ENCODE measurements around the gene RNF40. TPM values are rescaled to one million over a fixed set of nuclear protein-coding genes. Genes with fewer than 3 reads are reported as not detected.

Gene RNF40
- total RNA-seq, 1 experiment from 2014 or later, result 85.0 TPM

DNA sequence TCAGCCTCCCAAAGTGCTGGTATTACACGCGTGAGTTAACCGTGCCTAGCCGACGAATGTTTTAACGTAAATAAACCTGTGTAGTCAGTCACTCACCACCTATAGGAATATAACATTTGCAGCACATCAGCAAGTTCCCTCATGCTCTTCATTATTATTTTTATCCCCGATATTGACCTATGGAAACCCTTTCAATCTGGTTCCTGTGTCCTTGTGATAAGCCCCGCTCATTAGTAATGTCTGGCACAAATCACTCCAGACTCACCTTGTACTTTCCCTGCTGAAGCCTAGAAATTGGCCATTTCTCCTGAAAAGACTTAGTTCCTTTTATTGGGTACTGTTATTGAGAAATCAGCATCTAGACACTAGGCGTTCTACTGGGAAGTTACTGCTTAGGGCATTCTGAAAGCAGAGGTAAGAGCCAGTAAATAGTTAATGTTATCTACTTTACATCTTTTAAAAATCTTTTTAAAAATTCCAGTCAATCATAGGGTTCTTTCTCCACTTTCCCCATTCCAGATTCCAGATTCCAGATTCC, 15.4 kb upstream of the RNF40 start:
- Mint-ChIP-seq H3K9me3 (ENCODE audit: unreplicated experiment) (no peaks in the 10 kb centered on the region), H3K4me3 (ENCODE audit: unreplicated experiment) (no peak overlapping the region), H3K4me1 (ENCODE audit: insufficient read depth, unreplicated experiment) (peaks cover 36% of the 10 kb centered on the region), H3K36me3 (ENCODE audit: insufficient read depth, unreplicated experiment) (peaks cover 75% of the 10 kb centered on the region), H3K27ac (ENCODE audit: low read depth, unreplicated experiment) (peak overlapping the region; percentile 86), H3K27me3 (ENCODE audit: insufficient read depth, unreplicated experiment) (no peaks in the 10 kb centered on the region)
- no peak for DNase-seq (ENCODE audit: unreplicated experiment)
- ChIA-PET CTCF (interaction anchor here (1.2 kb wide), 1 partner anchor 24 kb away, joined by 4 read pairs; no protein-coding TSS in a partner anchor), POLR2A (interaction anchor here (0.8 to 5.1 kb wide), 9 partner anchors 13 to 820 kb away, joined by 3 to 55 read pairs (median 7); partner anchors contain the start of genes FBRS, KCTD13 and ZNF689)
- no TSS peak for BruUV-seq (replicated peaks)
- intact Hi-C loops (cut with micrococcal nuclease), result no loop called here
- TF ChIP-seq, protein P1, sequence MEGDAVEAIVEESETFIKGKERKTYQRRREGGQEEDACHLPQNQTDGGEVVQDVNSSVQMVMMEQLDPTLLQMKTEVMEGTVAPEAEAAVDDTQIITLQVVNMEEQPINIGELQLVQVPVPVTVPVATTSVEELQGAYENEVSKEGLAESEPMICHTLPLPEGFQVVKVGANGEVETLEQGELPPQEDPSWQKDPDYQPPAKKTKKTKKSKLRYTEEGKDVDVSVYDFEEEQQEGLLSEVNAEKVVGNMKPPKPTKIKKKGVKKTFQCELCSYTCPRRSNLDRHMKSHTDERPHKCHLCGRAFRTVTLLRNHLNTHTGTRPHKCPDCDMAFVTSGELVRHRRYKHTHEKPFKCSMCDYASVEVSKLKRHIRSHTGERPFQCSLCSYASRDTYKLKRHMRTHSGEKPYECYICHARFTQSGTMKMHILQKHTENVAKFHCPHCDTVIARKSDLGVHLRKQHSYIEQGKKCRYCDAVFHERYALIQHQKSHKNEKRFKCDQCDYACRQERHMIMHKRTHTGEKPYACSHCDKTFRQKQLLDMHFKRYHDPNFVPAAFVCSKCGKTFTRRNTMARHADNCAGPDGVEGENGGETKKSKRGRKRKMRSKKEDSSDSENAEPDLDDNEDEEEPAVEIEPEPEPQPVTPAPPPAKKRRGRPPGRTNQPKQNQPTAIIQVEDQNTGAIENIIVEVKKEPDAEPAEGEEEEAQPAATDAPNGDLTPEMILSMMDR (IDR thresholded peaks at IDR 0.05; ENCODE audit: unreplicated experiment), result no peak

DNA sequence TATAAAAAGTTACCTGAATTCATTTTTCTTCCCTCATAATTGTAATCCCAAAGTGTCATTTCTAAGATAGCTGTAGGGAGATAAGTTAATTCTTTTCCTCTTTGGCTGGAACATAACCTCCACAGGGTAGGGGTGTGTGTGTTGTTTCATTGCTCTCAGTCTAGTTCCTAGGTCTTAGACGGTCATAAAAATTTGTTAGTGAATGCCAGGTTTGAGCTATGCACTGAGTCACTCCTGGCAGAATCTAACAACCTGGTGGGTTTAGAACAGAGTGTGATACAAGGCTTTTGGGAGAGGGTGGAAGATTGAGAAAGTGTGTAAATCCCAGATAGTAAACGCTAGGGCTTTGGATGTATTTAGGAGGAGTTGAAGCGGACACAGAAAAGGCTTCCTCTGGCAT, 14.8 kb upstream of the RNF40 start:
- ChIA-PET CTCF (interaction anchor here (0.5 to 1.4 kb wide), 4 partner anchors 25 to 1075 kb away, joined by 3 to 5 read pairs (median 4); no protein-coding TSS in a partner anchor), POLR2A (interaction anchor here (0.8 to 5.1 kb wide), 25 partner anchors 9 to 821 kb away, joined by 3 to 55 read pairs (median 5); partner anchors contain the start of genes ALDOA, FBRS, KCTD13 and RNF40)
- no peaks in the 10 kb centered on the region for H3K9me3 Mint-ChIP-seq (ENCODE audit: unreplicated experiment)
- no peaks in the 10 kb centered on the region for H3K27me3 Mint-ChIP-seq (ENCODE audit: insufficient read depth, unreplicated experiment)
- peaks cover 75% of the 10 kb centered on the region for H3K36me3 Mint-ChIP-seq (ENCODE audit: insufficient read depth, unreplicated experiment)
- no TSS peak for BruUV-seq (replicated peaks)
- TF ChIP-seq, protein P1 (IDR thresholded peaks at IDR 0.05; ENCODE audit: unreplicated experiment), result no peak
- DNase-seq (ENCODE audit: unreplicated experiment), result peak; percentile 36
- H3K27ac Mint-ChIP-seq (ENCODE audit: low read depth, unreplicated experiment), result peak overlapping the region; percentile 86
- H3K4me1 Mint-ChIP-seq (ENCODE audit: insufficient read depth, unreplicated experiment), result peaks cover 30% of the 10 kb centered on the region
- intact Hi-C loops (cut with micrococcal nuclease), result no loop called here
- H3K4me3 Mint-ChIP-seq (ENCODE audit: unreplicated experiment), result peak overlapping the region; percentile 87

DNA sequence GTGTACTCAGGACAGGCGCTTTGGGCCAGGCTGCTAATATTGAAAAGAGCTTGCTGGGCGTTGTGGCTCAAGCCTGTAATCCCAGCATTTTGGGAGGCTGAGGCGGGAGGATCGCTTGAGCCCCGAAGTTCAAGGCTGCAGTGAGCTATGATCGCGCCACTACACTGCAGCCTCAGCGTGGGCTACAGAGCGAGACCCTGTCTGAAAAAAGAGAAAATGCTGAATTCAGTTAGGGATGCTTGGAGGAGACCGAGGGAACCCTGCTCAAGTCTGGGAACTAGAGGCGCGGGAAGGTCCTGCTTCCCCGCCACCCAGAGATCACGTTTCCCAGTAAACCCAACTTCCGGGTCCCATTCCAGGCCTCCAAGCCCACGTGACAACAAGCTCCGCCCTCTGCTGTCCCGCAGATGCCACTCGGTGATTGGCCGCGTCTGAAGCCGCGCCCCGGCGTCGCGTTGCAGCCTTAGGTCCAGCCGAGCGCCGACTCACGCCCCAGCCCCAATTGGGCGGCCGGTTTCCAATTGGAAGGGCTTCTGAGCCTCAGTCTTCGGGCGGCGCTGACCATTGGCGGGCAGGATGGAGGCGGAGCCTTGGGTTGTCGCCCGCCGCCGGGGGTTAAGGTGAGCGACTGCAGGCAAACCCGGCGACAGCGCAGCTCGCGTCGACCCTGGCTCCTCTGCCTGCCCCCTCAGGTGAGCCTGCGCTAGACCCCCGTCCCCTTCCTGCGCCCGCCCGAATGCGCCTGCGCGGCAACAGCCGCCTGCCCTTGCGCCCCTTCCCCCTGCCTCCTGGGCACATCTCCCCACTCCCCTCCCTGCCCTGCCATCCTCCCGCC, 14.1 kb upstream of the RNF40 start, which contains the start of gene PHKG2:
TSS of gene PHKG2 (plus strand) at position 627 of the 835 bp plus-strand sequence. CDS start 396 bp downstream, outside the sequence.
- POLR2A ChIA-PET, result interaction anchor here (0.6 to 5.1 kb wide), 35 partner anchors 10 to 822 kb away, joined by 3 to 55 read pairs (median 4); partner anchors contain the start of genes ALDOA, FBRS, KCTD13 and RNF40
- H3K9me3 Mint-ChIP-seq (ENCODE audit: unreplicated experiment), result no peaks in the 10 kb centered on the region
- BruUV-seq (replicated peaks), result no TSS peak

More for the DNA sequence above, 14.1 kb upstream of the RNF40 start, which contains the start of gene PHKG2:
- H3K27me3 Mint-ChIP-seq (ENCODE audit: insufficient read depth, unreplicated experiment), result no peaks in the 10 kb centered on the region
- H3K27ac Mint-ChIP-seq (ENCODE audit: low read depth, unreplicated experiment), result peak within 1 kb of the TSS; percentile 86
- H3K36me3 Mint-ChIP-seq (ENCODE audit: insufficient read depth, unreplicated experiment), result peaks cover 74% of the 10 kb centered on the region
- CTCF ChIA-PET, result interaction anchor here (0.5 to 1.4 kb wide), 5 partner anchors 26 to 1074 kb away, joined by 3 to 5 read pairs (median 4); no protein-coding TSS in a partner anchor
- peak within 1 kb of the TSS; percentile 87 for H3K4me3 Mint-ChIP-seq (ENCODE audit: unreplicated experiment)
- TF ChIP-seq, protein P1 (IDR thresholded peaks at IDR 0.05; ENCODE audit: unreplicated experiment), result no peak
- intact Hi-C loops (cut with micrococcal nuclease), result no loop called here
- H3K4me1 Mint-ChIP-seq (ENCODE audit: insufficient read depth, unreplicated experiment), result peaks cover 30% of the 10 kb centered on the region
- DNase-seq (ENCODE audit: unreplicated experiment), result peak; percentile 99

Data from MCF 10A (cell line).